ENCODE results near the gene TMEM222.
A peak's percentile ranks its signal among the peaks of the same experiment; 100 is the strongest.

TMEM222 gene

GRCh38 chr1:27306892-27307761, 14.8 kb upstream of the TMEM222 start:
- DNase-seq = no peak

- no peak for DNase-seq
These were observed 13.9 kb upstream of the TMEM222 start for GRCh38 chr1:27307874-27308598.

GRCh38 chr1:27314169-27314568, 7.8 kb upstream of the TMEM222 start:
- DNase-seq = no peak

- DNase-seq = no peak
These were observed 7.2 kb upstream of the TMEM222 start for GRCh38 chr1:27314737-27315136.

- no peak for DNase-seq
These were observed 5.1 kb upstream of the TMEM222 start for GRCh38 chr1:27316860-27317259.

GRCh38 chr1:27318136-27318535, 3.8 kb upstream of the TMEM222 start:
- DNase-seq = no peak

- DNase-seq = no peak
These were observed 3.4 kb upstream of the TMEM222 start for GRCh38 chr1:27318596-27318995.

GRCh38 chr1:27322569-27323240, 742 bp downstream of the TMEM222 start:
- DNase-seq = no peak

- no peak for DNase-seq
These were observed 3.3 kb downstream of the TMEM222 start for GRCh38 chr1:27325286-27325685.

GRCh38 chr1:27327964-27328363, 6.0 kb downstream of the TMEM222 start:
- no peak for DNase-seq

- no peak for DNase-seq
These were observed 8.8 kb downstream of the TMEM222 start for GRCh38 chr1:27330786-27331185.

GRCh38 chr1:27331426-27331825, 9.5 kb downstream of the TMEM222 start:
- no peak for DNase-seq

- no peak for DNase-seq
These were observed 10.0 kb downstream of the TMEM222 start for GRCh38 chr1:27331922-27332321.

- DNase-seq = no peak
These were observed 10.7 kb downstream of the TMEM222 start for GRCh38 chr1:27332536-27333281.

- no peak for DNase-seq
These were observed 11.8 kb downstream of the TMEM222 start for GRCh38 chr1:27333717-27334279.

GRCh38 chr1:27335506-27336422, 13.8 kb downstream of the TMEM222 start:
- no peak for DNase-seq

GRCh38 chr1:27336756-27337155, 14.8 kb downstream of the TMEM222 start:
- no peak for DNase-seq

- DNase-seq = no peak
These were observed 16.8 kb downstream of the TMEM222 start for GRCh38 chr1:27338751-27339150.

- DNase-seq = no peak
These were observed 17.2 kb downstream of the TMEM222 start for GRCh38 chr1:27339213-27339612.

GRCh38 chr1:27341525-27342252, 19.7 kb downstream of the TMEM222 start, which contains the start of gene SYTL1:
Gene SYTL1, plus strand, starts transcription at chr1:27342022. Its CDS starts 3,313 bp downstream, at chr1:27345335.
- peak; percentile 70 for DNase-seq

GRCh38 chr1:27342391-27342777, 20.4 kb downstream of the TMEM222 start:
- peak; percentile 3 for DNase-seq

All from NCI-H146 (cell line).